HG02981 (cell line): ENCODE data around the gene NFKBIB.

ENCODE experiments used
- ATAC-seq: cut with Tn5 transposase; IDR thresholded peaks from one replicate; pipeline ENCODE4 v1.9.1; 2021; ENCODE audit warnings: mild to moderate bottlenecking, moderate library complexity; ENCODE audit not compliant: unreplicated experiment

Gene NFKBIB

GRCh38 chr19:38904581-38905539 lies 5.1 kb downstream of the NFKBIB start:
- no peak for ATAC-seq

GRCh38 chr19:38905620-38906019 lies 5.9 kb downstream of the NFKBIB start:
- ATAC-seq: no peak

GRCh38 chr19:38907227-38907626 lies 7.5 kb downstream of the NFKBIB start:
- no peak for ATAC-seq

GRCh38 chr19:38907670-38908069 lies 7.9 kb downstream of the NFKBIB start:
- ATAC-seq: no peak

GRCh38 chr19:38908911-38909310 lies 9.1 kb downstream of the NFKBIB start:
- no peak for ATAC-seq

GRCh38 chr19:38910488-38910887 lies 10.7 kb downstream of the NFKBIB start:
- ATAC-seq: no peak

GRCh38 chr19:38911388-38912001 lies 11.7 kb downstream of the NFKBIB start:
- ATAC-seq: no peak

- ATAC-seq: no peak
Measured at GRCh38 chr19:38912600-38913514, 13.1 kb downstream of the NFKBIB start.

GRCh38 chr19:38913958-38914357 lies 14.2 kb downstream of the NFKBIB start:
- no peak for ATAC-seq

- no peak for ATAC-seq
Measured at GRCh38 chr19:38915329-38916321, 15.9 kb downstream of the NFKBIB start.

GRCh38 chr19:38917516-38917915 lies 17.7 kb downstream of the NFKBIB start:
- no peak for ATAC-seq

GRCh38 chr19:38917921-38918491 lies 18.2 kb downstream of the NFKBIB start:
- no peak for ATAC-seq

- no peak for ATAC-seq
Measured at GRCh38 chr19:38918526-38918925, 18.8 kb downstream of the NFKBIB start.

GRCh38 chr19:38919837-38920601 lies 20.2 kb downstream of the NFKBIB start:
- no peak for ATAC-seq

GRCh38 chr19:38920602-38921419 lies 21.0 kb downstream of the NFKBIB start:
- ATAC-seq: no peak

- no peak for ATAC-seq
Measured at GRCh38 chr19:38921420-38922274, 21.9 kb downstream of the NFKBIB start.

GRCh38 chr19:38922482-38922881 lies 22.7 kb downstream of the NFKBIB start:
- ATAC-seq: no peak
